HG02571 (cell line): ENCODE data around the gene MTR.

ENCODE experiments used
- ATAC-seq: cut with Tn5 transposase; IDR thresholded peaks from one replicate; pipeline ENCODE4 v1.9.1; 2021; ENCODE audit warnings: mild to moderate bottlenecking, moderate library complexity; ENCODE audit not compliant: unreplicated experiment

The MTR gene

DNA sequence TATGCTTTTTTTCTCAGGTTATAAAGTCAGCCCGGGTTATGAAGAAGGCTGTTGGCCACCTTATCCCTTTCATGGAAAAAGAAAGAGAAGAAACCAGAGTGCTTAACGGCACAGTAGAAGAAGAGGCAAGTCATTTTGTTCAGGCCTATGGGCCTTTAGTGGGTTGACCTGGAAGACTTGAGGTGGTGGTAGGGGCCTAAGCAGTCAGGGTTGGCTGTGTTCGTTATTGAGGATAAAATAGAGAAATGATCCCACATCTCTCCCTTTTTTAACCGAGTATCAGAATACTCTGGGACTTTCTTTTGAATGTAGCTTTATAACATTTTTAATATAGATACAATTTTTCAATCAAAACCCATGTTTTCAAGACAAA lies 67.1 kb downstream of the MTR start:
- no peak for ATAC-seq

DNA sequence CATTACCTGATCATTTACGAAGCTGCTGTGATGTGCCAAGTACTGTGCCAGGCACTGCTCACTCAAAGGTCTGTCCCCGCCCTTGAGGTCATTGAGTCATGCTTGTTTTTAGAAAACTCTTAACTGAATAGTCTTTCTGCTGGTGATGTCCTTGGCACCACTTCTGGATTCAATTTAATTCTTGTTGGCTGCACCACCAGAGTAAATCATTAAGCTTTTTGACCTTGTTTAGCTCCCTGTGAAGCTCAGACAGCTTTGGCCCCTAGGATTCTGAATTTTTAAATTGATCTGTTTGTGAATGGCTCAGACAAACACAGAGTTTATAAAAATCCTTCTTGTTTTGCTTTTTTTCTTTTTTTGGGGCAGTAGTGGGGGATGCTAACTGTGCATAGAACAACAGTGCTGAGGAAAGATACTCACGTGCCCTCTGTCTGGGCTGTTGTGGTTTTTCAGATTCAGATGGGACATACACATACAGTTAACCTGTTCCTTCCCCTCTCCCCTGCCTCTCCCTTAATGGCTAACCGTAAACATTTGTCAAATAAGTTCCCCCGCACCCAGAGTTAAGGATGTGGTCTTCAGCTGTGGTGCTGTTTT lies 67.6 kb downstream of the MTR start:
- ATAC-seq = no peak

DNA sequence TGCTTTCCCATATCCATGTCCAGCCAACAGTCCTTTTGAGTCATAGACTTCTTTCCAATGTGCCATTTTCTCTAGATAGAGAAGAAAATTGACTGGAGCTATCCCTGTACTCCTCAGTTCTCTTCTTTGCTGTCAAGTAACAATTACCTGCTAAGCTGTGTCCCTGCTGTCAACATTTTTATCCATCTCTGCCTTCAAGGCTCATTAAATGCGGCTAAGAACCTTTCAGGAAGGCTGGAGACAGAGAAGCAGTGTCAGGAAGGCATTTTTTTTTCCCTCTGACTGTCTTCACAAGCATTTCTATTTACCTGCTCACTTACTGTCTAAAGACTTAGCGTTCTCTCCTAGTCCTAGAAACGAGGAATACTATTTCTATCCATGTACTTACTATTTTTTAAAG lies 69.1 kb downstream of the MTR start:
- no peak for ATAC-seq

DNA sequence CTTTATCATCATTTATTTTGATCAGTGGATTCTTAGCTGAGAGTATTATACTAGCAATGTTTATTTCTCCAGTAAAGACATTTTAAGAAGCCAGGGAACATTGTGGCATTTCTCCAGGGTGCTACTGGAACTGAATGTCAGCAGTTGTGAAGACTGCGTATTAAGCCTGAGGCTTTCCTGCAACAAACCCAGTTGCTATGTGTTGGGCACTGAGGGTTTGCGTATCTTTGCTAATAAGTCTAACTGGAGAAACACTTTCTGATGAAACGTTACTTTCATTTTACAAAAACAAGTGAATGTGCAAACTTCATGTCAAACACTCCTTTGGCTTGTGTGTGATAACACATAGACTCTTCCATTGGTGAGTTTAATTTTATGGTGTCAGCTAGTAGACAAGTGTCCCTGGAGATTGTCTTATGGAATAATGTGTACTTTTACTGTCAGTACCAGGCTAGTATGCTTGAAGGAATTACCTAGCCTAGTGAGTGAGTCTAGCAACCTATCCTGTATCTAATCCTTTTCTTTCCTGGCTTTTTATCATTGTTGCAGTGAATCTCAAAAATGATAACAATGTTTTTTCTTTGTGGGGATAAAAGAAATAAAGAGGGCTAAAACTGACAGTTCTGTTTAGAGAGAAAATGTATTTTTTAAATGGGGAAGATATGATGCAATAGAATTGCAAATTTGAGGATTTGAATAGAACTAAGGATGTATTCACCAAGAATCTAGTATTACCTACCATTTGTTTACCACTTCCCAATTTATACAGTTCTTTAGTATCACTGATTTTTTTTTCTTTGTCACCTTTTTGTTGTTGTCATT lies 70.1 kb downstream of the MTR start:
- ATAC-seq = no peak

DNA sequence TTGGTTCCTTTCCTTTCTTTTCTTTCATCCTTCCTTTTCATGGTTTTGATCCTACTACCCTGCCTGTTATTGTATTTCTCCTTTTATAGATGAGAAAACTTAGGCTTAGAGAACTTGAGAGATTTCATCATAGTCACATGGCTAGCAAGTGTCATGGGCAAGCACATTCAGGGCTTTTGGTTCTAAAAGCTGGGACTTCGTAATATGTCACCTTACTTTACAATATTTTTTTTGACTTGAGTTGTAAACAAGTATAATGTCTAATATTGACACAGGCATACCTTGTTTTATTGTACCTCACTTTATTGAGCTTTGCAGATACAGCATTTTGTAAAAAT lies 70.7 kb downstream of the MTR start:
- ATAC-seq = no peak

DNA sequence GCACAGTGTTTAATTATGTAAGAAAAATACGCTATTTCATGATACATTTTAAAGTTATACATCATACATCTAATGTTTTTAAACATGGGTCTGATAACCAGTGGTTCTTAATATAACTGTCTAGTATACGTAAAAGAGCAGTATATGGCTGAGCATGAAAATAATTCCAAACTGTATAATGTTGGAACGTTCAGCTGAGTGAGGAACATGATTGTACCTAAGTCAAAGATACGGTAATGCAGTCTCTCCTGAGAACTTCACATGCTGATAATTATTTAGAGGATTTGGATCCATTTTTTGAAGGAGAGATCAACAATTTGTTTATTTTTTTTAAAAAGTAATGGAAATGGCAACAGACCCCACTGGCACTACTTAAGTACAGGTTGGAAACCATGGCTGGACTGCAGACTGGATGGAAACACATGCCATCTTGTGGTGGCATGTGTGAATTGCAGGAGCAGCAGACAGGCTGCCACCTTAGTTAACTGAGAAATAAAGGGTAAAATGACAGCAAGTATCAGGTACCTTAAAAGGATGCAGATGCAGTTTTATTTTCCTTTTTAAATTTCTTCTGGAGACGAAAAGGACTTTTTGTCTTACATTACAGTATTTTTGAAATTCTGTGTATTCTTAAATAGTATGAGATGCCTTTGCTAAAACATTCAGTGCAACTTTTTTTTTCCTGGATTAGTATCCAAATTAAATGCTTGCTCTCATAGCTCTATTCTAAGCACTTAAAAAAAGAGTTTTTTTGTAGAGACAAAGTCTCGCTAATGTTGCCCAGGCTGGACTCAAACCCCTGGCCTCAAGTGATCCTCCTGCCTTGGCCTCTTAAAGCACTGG lies 73.8 kb downstream of the MTR start:
- ATAC-seq = peak; percentile 74

DNA sequence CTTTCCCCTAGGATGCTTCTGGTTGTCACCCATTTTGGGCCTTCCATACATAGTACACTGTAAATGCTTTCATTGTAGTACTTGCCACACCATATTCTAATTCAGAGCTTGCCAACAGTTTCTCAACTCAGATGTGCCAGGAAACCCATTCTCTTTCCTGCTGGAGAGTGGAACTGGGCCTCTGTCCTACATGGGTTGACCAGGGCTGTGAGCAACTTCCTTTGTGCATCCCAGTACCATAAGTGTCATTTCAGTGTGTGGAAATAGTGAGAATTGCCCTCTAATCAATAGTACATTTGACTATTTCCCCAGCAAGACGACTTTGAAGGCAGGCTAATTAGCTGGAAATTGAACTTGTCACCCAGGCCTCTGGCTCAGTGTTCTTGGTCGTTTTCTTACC lies 74.8 kb downstream of the MTR start:
- ATAC-seq = no peak

DNA sequence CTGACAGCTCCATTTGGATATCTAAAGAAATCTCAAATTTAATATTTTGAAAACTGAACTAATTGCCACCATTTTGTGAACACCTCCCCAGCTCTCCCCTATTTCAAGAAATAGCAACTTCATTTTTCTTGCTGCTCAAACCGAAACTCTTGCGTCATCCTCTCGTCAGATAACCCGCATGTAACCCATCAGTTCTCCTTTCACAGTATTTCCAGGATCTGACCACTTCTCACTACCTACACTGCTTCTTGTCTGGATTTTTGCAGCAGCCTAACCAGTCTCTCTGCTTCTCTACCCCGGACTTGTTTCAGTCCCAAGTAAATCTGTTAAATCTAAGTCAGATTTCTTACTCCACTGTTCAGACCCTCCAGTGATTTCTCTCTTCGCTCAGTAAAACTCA lies 75.6 kb downstream of the MTR start:
- no peak for ATAC-seq

DNA sequence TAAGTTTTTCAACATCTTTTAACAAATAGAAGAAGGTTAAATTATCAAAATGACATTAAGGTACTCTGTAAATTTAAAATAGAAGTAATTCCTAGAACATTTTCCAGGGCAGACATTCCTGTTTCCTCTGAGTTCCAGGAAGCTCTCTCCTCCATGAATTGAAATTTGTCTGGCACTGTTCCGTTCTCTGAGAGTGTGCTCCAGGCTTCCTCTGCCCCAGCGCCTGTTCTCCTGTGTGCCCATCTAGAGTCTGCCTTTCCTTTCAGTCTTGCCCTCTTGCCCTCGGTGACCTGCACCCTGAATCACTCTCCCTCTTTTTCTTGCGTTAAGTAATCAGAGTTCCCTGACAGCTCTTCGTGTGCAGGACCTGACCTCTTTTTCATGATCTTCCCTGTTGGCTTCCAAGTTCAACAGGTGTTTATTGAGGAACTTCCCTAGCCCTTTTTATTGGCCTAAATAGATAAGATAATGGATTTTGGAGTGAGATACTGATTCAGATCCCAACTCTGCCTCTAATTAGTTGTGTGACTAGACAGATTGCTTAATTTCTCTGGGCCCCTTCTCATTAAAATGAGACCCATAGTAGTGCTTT lies 77.1 kb downstream of the MTR start:
- no peak for ATAC-seq

DNA sequence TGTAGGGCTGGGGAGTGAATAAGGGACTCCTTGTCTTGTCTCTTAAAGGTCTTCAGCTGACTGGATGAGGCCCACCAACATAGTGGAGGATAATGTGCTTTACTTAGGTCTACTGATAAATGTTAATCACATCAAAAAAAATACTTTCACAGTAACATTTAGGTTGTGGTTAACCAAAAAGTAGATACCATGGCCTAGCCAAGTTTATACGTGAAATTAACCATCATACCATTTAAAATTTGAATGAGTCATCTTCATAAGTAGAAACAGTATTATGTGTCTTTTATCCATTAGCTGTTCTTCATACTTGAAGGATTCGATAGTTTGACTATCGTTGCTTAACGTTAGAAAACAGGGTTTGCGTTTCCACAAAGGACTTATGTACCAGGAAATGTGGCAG lies 80.9 kb downstream of the MTR start:
- no peak for ATAC-seq

DNA sequence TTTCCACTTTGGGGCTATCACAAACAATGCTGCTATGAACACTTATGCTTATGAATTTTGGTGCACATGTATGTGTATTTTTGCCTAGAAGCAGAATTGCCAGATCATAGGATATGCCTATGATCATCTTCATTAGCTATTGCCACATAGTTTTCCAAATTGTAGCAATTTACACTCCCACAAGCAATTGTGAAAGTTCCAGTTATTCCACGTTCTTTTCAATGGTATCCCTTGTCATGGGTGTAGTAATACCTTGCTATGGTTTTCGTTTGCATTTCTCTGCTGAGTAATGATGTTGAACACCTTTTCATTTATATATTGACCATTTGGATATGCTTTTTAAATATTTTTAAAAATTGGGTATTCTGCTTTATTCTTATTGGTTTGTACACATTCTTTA lies 82.6 kb downstream of the MTR start:
- ATAC-seq = no peak

DNA sequence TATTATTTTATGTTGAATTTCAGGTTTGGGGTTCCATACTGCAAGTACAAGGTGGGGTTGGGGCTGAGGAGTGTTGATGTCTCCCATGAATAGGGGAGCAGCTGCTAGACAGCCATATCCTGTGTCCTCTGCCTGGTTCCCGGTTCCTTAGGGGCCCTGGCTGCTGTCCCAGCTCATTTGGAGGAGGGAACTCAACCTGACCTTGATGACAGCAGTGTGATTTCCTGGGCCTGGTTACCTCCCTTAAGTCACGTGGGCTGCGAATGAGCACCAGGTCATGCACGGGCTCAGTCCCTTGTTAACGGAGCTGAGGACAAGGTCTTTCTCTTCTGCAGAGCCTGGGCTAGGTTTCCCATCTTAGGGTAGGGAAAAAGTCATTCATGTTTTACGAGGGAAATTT lies 85.1 kb downstream of the MTR start:
- no peak for ATAC-seq

DNA sequence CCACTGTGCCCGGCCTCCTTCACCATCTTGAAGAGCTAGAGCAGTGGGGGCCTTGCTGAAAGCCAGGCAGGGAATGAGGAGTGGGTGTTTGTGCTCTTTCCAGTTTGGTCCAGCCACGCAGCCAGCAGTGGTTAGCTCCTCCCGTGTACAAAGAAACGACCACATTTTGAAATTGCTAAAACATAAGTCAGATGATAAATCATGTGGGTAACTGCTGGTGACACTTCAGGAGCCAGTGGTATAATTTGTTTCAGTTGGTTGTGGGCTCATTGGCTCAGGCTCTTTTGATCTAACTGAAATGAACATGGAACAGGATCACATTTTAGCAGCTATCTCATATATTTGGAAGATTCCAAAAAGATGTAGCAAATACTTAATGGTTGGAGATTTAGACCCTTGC lies 87.6 kb downstream of the MTR start:
- no peak for ATAC-seq

DNA sequence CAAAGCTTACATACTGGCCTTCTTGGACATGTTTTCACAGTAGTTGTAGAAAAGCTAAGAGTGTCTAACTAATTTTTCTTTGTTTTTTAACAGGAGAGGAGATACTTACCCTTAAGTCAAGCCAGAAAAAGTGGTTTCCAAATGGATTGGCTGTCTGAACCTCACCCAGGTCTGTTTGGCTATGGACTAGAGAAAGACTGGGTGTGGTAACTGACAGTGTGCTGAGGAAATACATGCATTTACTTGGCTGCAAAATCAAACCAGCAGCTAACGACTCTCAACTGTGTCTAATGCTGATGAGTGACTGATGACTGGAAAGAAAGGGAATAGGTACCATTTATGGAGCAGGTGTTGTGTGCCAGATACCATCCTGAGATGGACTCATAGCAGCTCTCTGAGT lies 91.1 kb downstream of the MTR start:
- ATAC-seq = no peak

DNA sequence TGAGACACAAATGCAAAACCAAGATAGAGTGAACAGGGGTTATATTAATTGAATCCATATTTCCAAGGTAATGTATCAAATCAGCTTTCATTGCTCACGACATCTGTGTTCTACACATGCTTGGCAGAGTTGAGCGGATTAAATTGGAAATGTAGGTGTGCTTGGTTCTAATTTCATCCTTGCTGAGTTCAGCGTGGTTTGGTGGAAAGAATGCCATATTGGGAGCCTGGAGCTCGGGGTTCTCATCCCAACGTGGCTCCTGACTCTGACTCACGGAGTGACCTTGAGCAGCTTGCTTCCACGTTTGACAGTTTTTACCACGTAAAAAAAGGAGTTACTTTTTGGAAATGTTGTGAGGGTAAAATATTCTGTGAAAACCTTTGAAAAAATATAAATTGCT lies 92.0 kb downstream of the MTR start:
- ATAC-seq = no peak

DNA sequence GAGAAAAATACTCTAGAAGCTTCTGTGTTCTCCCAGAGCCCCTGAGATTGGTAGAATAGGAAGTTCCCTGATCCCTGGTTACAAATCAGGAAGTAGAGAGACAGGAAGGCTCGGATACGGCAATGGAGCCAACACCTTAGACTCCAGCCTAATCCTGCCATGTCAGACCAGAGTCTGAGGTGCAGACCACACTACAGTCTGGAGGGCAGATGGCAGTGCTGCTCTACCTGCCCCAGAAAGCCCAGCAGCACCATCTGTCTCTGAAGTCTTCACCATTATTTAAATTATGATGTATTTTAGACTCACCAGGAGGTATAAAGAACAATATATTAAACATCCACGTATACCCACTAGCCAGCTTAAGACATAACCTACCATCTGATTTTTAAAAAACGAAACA lies 93.0 kb downstream of the MTR start:
- no peak for ATAC-seq

DNA sequence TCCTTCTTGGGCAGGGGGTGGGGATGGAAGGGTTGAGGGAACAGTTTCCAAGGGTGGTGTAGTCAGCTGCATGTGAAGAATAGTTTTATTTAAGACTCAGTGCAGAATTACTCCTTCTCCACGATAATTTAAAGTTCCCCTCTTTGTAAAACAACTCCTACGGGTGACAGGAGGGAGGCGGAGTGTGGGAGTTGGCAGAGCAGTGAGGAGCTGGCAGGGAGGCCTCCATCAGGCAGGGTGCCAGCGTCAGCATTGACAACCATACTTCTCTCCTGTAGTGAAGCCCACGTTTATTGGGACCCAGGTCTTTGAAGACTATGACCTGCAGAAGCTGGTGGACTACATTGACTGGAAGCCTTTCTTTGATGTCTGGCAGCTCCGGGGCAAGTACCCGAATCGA lies 93.8 kb downstream of the MTR start:
- ATAC-seq = no peak

DNA sequence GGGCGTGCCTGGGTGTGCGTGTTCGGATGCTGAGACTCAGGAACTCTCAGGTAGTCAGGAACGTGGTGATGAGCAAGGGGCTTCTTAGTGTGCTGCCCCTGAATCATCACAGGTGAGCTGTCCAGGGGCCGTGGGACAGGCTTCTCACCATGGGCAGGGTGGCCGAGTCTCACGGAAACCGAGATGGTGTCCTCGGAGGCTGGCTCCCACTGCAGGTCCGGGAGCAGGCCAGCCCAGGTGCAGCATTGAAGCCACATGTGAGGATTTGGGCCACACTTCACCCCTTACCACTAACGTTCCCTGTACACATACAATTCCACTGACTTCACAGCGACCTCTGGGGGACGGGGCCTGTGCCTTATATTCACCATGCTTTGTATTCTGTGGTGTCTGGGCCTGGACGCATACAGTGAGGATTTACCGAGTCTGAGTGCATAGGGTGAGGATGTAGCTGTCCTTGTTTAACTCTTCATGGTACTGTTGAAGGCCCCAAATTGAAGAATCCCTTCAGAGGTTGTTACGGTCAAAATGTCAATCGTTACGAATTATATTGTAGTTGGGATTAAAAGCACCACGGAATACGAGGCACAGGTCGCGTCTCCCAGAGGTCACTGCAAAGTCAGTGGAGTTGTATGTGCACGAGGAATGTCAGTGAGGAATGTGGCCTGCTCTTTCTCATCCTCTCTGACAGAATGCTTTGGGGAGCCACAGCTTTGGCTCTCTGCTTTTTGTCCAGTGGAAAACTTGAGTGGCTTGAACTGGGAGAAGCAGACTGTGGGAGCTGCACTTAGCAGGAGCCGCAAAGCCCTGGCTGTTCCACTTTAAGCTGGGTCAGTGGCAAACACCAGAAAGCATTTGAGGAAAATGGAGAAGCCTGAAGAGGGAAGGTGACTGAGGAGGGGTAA lies 95.3 kb downstream of the MTR start:
- no peak for ATAC-seq

DNA sequence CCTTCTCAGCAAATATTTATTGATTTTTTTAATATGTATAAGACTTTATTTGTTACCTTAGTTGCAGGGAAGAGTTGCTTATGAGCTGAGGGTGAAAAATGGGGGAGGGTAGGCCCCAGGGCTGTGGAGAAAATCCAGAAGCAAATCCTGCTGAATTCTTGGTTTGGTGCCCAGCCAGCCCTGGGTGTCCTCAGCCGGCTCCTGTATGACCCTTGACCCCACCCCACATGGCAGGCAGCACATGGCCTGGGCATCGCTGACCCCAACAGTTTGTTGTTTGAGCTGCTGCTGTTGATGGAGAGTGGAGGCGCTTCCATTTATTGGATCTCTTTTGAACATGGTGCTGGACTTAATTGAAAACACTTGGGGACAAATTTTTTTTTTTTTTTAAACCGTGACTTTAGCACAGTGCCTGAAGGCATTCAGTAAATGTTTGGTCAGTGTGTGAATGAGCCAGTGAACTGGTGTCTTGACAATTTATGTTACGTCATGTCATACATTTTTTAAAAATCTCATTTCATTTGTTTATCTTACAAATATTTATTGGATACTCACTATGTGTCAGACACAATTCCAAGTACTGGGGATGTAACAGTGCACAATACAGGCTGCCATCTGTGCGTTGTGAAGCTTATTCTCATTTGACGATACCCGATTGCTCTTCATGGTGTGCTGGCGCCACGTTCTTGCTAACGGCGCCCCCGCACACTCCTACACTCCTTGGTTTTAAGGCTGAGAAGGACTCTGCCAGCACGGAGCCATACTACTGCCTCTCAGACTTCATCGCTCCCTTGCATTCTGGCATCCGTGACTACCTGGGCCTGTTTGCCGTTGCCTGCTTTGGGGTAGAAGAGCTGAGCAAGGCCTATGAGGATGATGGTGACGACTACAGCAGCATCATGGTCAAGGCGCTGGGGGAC lies 98.8 kb downstream of the MTR start:
- no peak for ATAC-seq
